IMR-90 (cell line): ENCODE results near the gene DYNC2LI1. TPM values are rescaled to one million over a fixed set of nuclear protein-coding genes. Genes with fewer than 3 reads are reported as not detected.

ENCODE experiments used
- ATAC-seq: fragments of 200-7000 bp; cut with Tn5 transposase; 2 replicates; pipeline ENCODE4 v1.9.1; 2020; ENCODE audit warnings: low read depth, mild to moderate bottlenecking, moderate library complexity
- BruUV-seq: library from RNA; stranded (reverse); fragments of 400-500 nt; replicated peaks from 2 replicates; lab custom pipeline; 2021; lab: Mats Ljungman, UMichigan
- CTCF ChIA-PET: fragments of 300-600 bp; formaldehyde crosslinking; extraction: SDS; loops from one replicate; lab custom pipeline; 2021; ENCODE audit warnings: antibody characterized with exemption; lab: Yijun Ruan, JAX
- POLR2A ChIA-PET: fragments of 300-600 bp; sonication (Branson Sonifier 250); formaldehyde crosslinking; loops from one replicate; lab custom pipeline; 2022; ENCODE audit warnings: antibody characterized with exemption; ENCODE audit not compliant: unreplicated experiment; lab: Charles Lee
- DNase-seq: peaks from one replicate; pipeline ENCODE4 v3.0.0; 2013
- H2AFZ ChIP-seq: replicated peaks from 2 replicates; pipeline ENCODE3; 2013; ENCODE audit warnings: low read length, mild to moderate bottlenecking; ENCODE audit not compliant: poor library complexity
- H2AK5ac ChIP-seq: 2 replicates; pipeline ENCODE4 v1.6.1; 2013; ENCODE audit warnings: low read depth, low read length, inconsistent platforms
- H2AK9ac ChIP-seq: replicated peaks from 2 replicates; pipeline ENCODE3; 2013; ENCODE audit warnings: mild to moderate bottlenecking, low read depth, low read length, moderate library complexity; ENCODE audit not compliant: poor library complexity
- H2BK120ac ChIP-seq: 2 replicates; pipeline ENCODE4 v1.6.1; 2013; ENCODE audit warnings: low read depth, low read length, inconsistent platforms
- H2BK15ac ChIP-seq: 3 replicates; pipeline ENCODE4 v1.6.1; 2013; ENCODE audit warnings: low read depth, low read length, inconsistent platforms
- H2BK20ac ChIP-seq: 2 replicates; pipeline ENCODE4 v1.6.1; 2013; ENCODE audit warnings: low read depth, mild to moderate bottlenecking, inconsistent platforms, low read length, moderate library complexity
- H2BK5ac ChIP-seq: 2 replicates; pipeline ENCODE4 v1.6.1; 2013; ENCODE audit warnings: mild to moderate bottlenecking, low read depth, low read length, inconsistent platforms; ENCODE audit not compliant: poor library complexity, severe bottlenecking
- H3K14ac ChIP-seq: replicated peaks from 2 replicates; pipeline ENCODE4 v1.6.1; 2013; ENCODE audit warnings: low read depth, low read length, inconsistent platforms
- H3K18ac ChIP-seq: 2 replicates; pipeline ENCODE4 v1.6.1; 2013; ENCODE audit warnings: low read depth, low read length, control low read depth
- H3K23ac ChIP-seq: 2 replicates; pipeline ENCODE4 v1.6.1; 2013; ENCODE audit warnings: low read depth, low read length, inconsistent platforms
- H3K27ac ChIP-seq: 2 replicates; pipeline ENCODE4 v1.5.1; 2013; ENCODE audit warnings: mild to moderate bottlenecking, control low read depth, low read length; ENCODE audit not compliant: insufficient read depth
- H3K27me3 ChIP-seq: 2 replicates; pipeline ENCODE4 v1.6.1; 2013; ENCODE audit warnings: low read length; ENCODE audit not compliant: control insufficient read depth, insufficient read depth
- H3K36me3 ChIP-seq: 2 replicates; pipeline ENCODE4 v1.6.1; 2013; ENCODE audit warnings: low read length, mixed read lengths; ENCODE audit not compliant: control insufficient read depth, insufficient read depth
- H3K4ac ChIP-seq: 2 replicates; pipeline ENCODE4 v1.6.1; 2013; ENCODE audit warnings: low read depth, low read length, inconsistent platforms
- H3K4me1 ChIP-seq: 2 replicates; pipeline ENCODE4 v1.6.1; 2013; ENCODE audit warnings: low read length, mixed read lengths; ENCODE audit not compliant: control insufficient read depth, insufficient read depth
- H3K4me2 ChIP-seq: 2 replicates; pipeline ENCODE4 v1.6.1; 2013; ENCODE audit warnings: low read depth, mild to moderate bottlenecking, control low read depth, low read length, moderate library complexity
- H3K4me3 ChIP-seq: 2 replicates; pipeline ENCODE4 v1.5.1; 2013; ENCODE audit warnings: low read depth, mild to moderate bottlenecking, control low read depth, low read length, moderate library complexity; ENCODE audit not compliant: insufficient read depth
- H3K56ac ChIP-seq: 2 replicates; pipeline ENCODE4 v1.6.1; 2013; ENCODE audit warnings: low read length, inconsistent platforms; ENCODE audit not compliant: insufficient read depth; ENCODE audit errors: extremely low read depth
- H3K79me1 ChIP-seq, 2 experiments: 2 replicates each; pipeline ENCODE4 v1.6.1; 2013; ENCODE audit warnings: low read length in 2 of 2, inconsistent platforms in 1 of 2, low read depth in 1 of 2
- H3K9ac ChIP-seq: 2 replicates; pipeline ENCODE4 v1.6.1; 2013; ENCODE audit warnings: low read depth, low read length, control low read depth
- H3K9me1 ChIP-seq: 2 replicates; pipeline ENCODE4 v1.6.1; 2013; ENCODE audit warnings: low read length, inconsistent platforms; ENCODE audit not compliant: insufficient read depth
- H3K9me3 ChIP-seq: 2 replicates; pipeline ENCODE4 v1.6.1; 2013; ENCODE audit warnings: low read length; ENCODE audit not compliant: control insufficient read depth, insufficient read depth
- H4K20me1 ChIP-seq: 2 replicates; pipeline ENCODE4 v1.6.1; 2013; ENCODE audit warnings: low read length, inconsistent platforms; ENCODE audit not compliant: insufficient read depth
- H4K5ac ChIP-seq: 2 replicates; pipeline ENCODE4 v1.6.1; 2013; ENCODE audit warnings: mild to moderate bottlenecking, low read depth, low read length, control low read depth
- H4K8ac ChIP-seq, 2 experiments: 2 replicates each; pipeline ENCODE4 v1.6.1; 2013; ENCODE audit warnings: low read depth in 2 of 2, low read length in 2 of 2, control low read depth in 1 of 2, inconsistent platforms in 1 of 2
- H4K91ac ChIP-seq: 2 replicates; pipeline ENCODE4 v1.6.1; 2013; ENCODE audit warnings: low read depth, low read length, inconsistent platforms; ENCODE audit not compliant: insufficient read depth
- FOS ChIP-seq: fragments of 150-350 bp; IDR thresholded peaks from 2 replicates; pipeline ENCODE4 v1.6.1; 2016; ENCODE audit warnings: low read depth, low read length
- MAZ ChIP-seq: IDR thresholded peaks from 2 replicates; pipeline ENCODE4 v1.6.1; 2012; ENCODE audit warnings: low read depth, mild to moderate bottlenecking, low read length, improper control_type of control experiment, moderate library complexity, borderline replicate concordance
- NFE2L2 ChIP-seq: fragments of 150-350 bp; IDR thresholded peaks from 2 replicates; pipeline ENCODE4 v1.6.1; 2016; ENCODE audit warnings: low read depth, mild to moderate bottlenecking, low read length
- RCOR1 ChIP-seq: IDR thresholded peaks from 2 replicates; pipeline ENCODE4 v1.6.1; 2012; ENCODE audit warnings: mild to moderate bottlenecking, low read length, improper control_type of control experiment; ENCODE audit not compliant: insufficient replicate concordance
- RFX5 ChIP-seq: IDR thresholded peaks from 2 replicates; pipeline ENCODE4 v1.8.0; 2012; ENCODE audit warnings: low read depth, mild to moderate bottlenecking, low read length, moderate library complexity
- USF2 ChIP-seq: fragments of 150-350 bp; IDR thresholded peaks from 2 replicates; pipeline ENCODE4 v1.6.1; 2017; ENCODE audit warnings: mild to moderate bottlenecking, antibody characterized with exemption, low read length, low read depth
- WGBS, 2 experiments: methylation state at CpG; one replicate each; pipeline versions ENCODE4 v1.1.5 to v1.1.7; 2013; ENCODE audit warnings: missing lambda C conversion rate in 2 of 2; ENCODE audit not compliant: insufficient read length in 1 of 2; ENCODE audit errors: extremely low coverage in 2 of 2; 5-methylcytosine and 5-hydroxymethylcytosine counted together
- dilution Hi-C: fragments of 300-500 bp; cut with HindIII; formaldehyde crosslinking; loops from one replicate; pipeline ENCODE4 v1.14.3; 2018; ENCODE audit warnings: low sequenced_read_pairs; ENCODE audit not compliant: unreplicated experiment
- in situ Hi-C: fragments of 300-500 bp; cut with MboI; formaldehyde crosslinking; loops from 3 replicates; pipeline ENCODE4 v1.14.3; 2019; ENCODE audit warnings: low sequenced_read_pairs, inconsistent platforms, mixed read lengths
- intact Hi-C: fragments of 100-400 bp; cut with micrococcal nuclease; formaldehyde crosslinking; loops from 2 replicates; pipeline ENCODE4 v1.10.0; 2022
- polyA plus RNA-seq, 3 experiments: library from polyadenylated mRNA; depleted of rRNA; stranded (reverse); fragments of >200 nt; gene quantifications; 2 replicates each; pipeline ENCODE4 v1.2.3, GENCODE V29; 2012; ENCODE audit warnings: low replicate concordance in 1 of 3
- total RNA-seq: library from RNA; depleted of rRNA; stranded (reverse); fragments of >200 nt; gene quantifications from 2 replicates; pipeline ENCODE4 v1.2.3, GENCODE V29; 2012

The DYNC2LI1 gene
- total and polyA plus RNA-seq, 2 of the 4 experiments (the other 2 are of a cell fraction): 5.2 to 10.4 TPM

DNA sequence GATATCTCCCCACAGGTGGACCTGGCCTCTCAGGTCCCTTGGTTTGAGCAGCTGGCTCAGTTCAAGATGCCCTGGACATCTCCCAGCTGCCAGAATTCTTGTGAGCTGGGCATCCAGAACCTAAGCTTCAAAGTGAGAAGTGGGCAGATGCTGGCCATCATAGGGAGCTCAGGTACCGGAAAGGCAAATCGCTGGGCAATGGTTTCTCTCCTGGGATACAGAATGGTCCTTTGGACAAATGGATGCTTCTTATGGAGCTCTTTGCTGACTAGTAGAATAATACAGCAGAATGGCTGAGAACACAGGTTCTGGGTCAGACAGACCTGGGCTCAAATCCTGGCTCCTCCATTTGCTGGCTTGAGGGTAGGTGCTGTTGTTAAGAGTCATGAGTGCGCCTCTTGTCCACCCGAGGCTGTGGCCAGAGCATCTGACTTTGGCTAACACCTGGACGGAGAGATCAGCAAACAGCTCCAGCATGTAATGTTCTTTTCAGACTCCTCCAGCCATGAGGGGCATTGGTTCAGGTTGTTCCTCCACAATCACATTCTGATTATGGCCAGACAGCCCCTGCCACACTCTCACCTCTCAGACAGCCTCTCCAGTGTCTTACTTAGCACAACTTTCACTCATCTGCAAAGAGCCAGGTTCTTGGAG lies 72.4 kb downstream of the DYNC2LI1 start:
- H3K56ac ChIP-seq: no peak overlapping the region
- H3K4me1 ChIP-seq: no peaks in the 10 kb centered on the region
- H3K27me3 ChIP-seq: peaks cover 31% of the 10 kb centered on the region
- H2AK5ac ChIP-seq: no peak overlapping the region
- no peaks in the 10 kb centered on the region for H3K79me1 ChIP-seq
- H4K5ac ChIP-seq: no peak overlapping the region
- no peaks in the 10 kb centered on the region for H3K9me1 ChIP-seq
- 100% methylated on average over 2 of the region's 5 CpGs; no CpG with 5 or more reads in 1 of the 2 experiments for WGBS, 2 experiments
- no peak overlapping the region for H2BK5ac ChIP-seq
- no peak overlapping the region for H3K27ac ChIP-seq
- BruUV-seq: no TSS peak
- intact Hi-C loops: no loop called here
- ChIA-PET POLR2A (no interaction called here), CTCF (no interaction called here)
- ATAC-seq (no peak), DNase-seq (no peak)
- TF ChIP-seq NFE2L2 (no peak), RFX5 (no peak), RCOR1 (no peak), USF2 (no peak), MAZ (no peak), FOS (no peak)
- no peak overlapping the region for H2AK9ac ChIP-seq
- no peak overlapping the region for H3K4ac ChIP-seq
- no peak overlapping the region for H4K8ac ChIP-seq
- H2AFZ ChIP-seq: no peak overlapping the region
- H3K4me3 ChIP-seq: no peak overlapping the region
- H2BK120ac ChIP-seq: no peak overlapping the region
- no peaks in the 10 kb centered on the region for H4K20me1 ChIP-seq
- H2BK15ac ChIP-seq: no peak overlapping the region
- no peak overlapping the region for H3K18ac ChIP-seq
- dilution Hi-C loops: no loop called here
- H3K4me2 ChIP-seq: no peak overlapping the region
- no peak overlapping the region for H3K23ac ChIP-seq
- H3K14ac ChIP-seq: no peak overlapping the region
- no peaks in the 10 kb centered on the region for H3K9me3 ChIP-seq
- H2BK20ac ChIP-seq: no peak overlapping the region
- no peak overlapping the region for H4K91ac ChIP-seq
- in situ Hi-C loops: no loop called here
- no peak overlapping the region for H3K9ac ChIP-seq
- H3K36me3 ChIP-seq: no peaks in the 10 kb centered on the region
